NT2/D1 (cell line): ENCODE results near the gene CARD8.

Experiments
- DNase-seq: peaks from one replicate; pipeline ENCODE4 v3.0.0-alpha.2; 2011; ENCODE audit warnings: low read depth, low spot score
- H3K27me3 ChIP-seq: 2 replicates; pipeline ENCODE4 v1.6.0; 2011; ENCODE audit warnings: mild to moderate bottlenecking; ENCODE audit not compliant: insufficient read length, insufficient read depth
- H3K36me3 ChIP-seq: 2 replicates; pipeline ENCODE4 v1.6.1; 2011; ENCODE audit warnings: mild to moderate bottlenecking, low read length, mixed read lengths; ENCODE audit not compliant: insufficient read depth, insufficient read length
- H3K4me1 ChIP-seq: 2 replicates; pipeline ENCODE4 v1.5.1; 2011; ENCODE audit not compliant: insufficient read depth, insufficient read length
- H3K4me3 ChIP-seq: 2 replicates; pipeline ENCODE4 v1.5.1; 2011; ENCODE audit warnings: low read depth; ENCODE audit not compliant: insufficient read length
- H3K9ac ChIP-seq: 2 replicates; pipeline ENCODE4 v1.6.0; 2011; ENCODE audit warnings: low read depth; ENCODE audit not compliant: insufficient read length
- H3K9me3 ChIP-seq: 2 replicates; pipeline ENCODE4 v1.5.1; 2011; ENCODE audit warnings: mild to moderate bottlenecking, low read length; ENCODE audit not compliant: insufficient read depth
- SUZ12 ChIP-seq: IDR thresholded peaks from 2 replicates; pipeline ENCODE4 v1.6.1; 2011; ENCODE audit not compliant: insufficient read length, insufficient read depth; ENCODE audit errors: extremely low read depth
- YY1 ChIP-seq: IDR thresholded peaks from 2 replicates; pipeline ENCODE4 v1.6.1; 2011; ENCODE audit not compliant: insufficient read length, insufficient read depth
- ZNF274 ChIP-seq: IDR thresholded peaks from 2 replicates; pipeline ENCODE4 v1.6.1; 2011; ENCODE audit warnings: mild to moderate bottlenecking, low read depth, low read length

CARD8 gene

GRCh38 chr19:48192750-48193149 lies 63.0 kb downstream of the CARD8 start:
- Histone ChIP-seq H3K9ac (no peak overlapping the region), H3K27me3 (no peaks in the 10 kb centered on the region), H3K4me3 (no peak overlapping the region), H3K36me3 (peaks cover 42% of the 10 kb centered on the region), H3K4me1 (no peaks in the 10 kb centered on the region), H3K9me3 (peaks cover 12% of the 10 kb centered on the region; the same call in 1 of the 2 replicates)
- DNase-seq, result no peak
- TF ChIP-seq SUZ12 (no peak), YY1 (no peak), ZNF274 (no peak)

GRCh38 chr19:48190885-48191284 lies 64.8 kb downstream of the CARD8 start:
- Histone ChIP-seq H3K9ac (no peak overlapping the region), H3K4me1 (no peaks in the 10 kb centered on the region), H3K27me3 (no peaks in the 10 kb centered on the region), H3K4me3 (no peak overlapping the region), H3K9me3 (peaks cover 12% of the 10 kb centered on the region; the same call in 1 of the 2 replicates), H3K36me3 (peaks cover 38% of the 10 kb centered on the region)
- DNase-seq, result no peak
- TF ChIP-seq YY1 (no peak), SUZ12 (no peak), ZNF274 (no peak)

GRCh38 chr19:48190288-48190884 lies 65.3 kb downstream of the CARD8 start:
- no peak overlapping the region for H3K9ac ChIP-seq
- no peak for DNase-seq

GRCh38 chr19:48186541-48186991 lies 69.1 kb downstream of the CARD8 start:
- Histone ChIP-seq H3K27me3 (no peaks in the 10 kb centered on the region), H3K4me3 (no peak overlapping the region), H3K9ac (no peak overlapping the region), H3K4me1 (no peaks in the 10 kb centered on the region), H3K36me3 (peaks cover 24% of the 10 kb centered on the region), H3K9me3 (peaks cover 22% of the 10 kb centered on the region)
- TF ChIP-seq ZNF274 (no peak), SUZ12 (no peak), YY1 (no peak)
- no peak for DNase-seq

More at GRCh38 chr19:48190288-48190884, 65.3 kb downstream of the CARD8 start:
- Histone ChIP-seq H3K9me3 (peaks cover 12% of the 10 kb centered on the region; the same call in 1 of the 2 replicates), H3K4me1 (no peaks in the 10 kb centered on the region), H3K4me3 (no peak overlapping the region), H3K36me3 (peaks cover 38% of the 10 kb centered on the region), H3K27me3 (no peaks in the 10 kb centered on the region)
- TF ChIP-seq ZNF274, result no peak
- TF ChIP-seq YY1, result no peak

DNA sequence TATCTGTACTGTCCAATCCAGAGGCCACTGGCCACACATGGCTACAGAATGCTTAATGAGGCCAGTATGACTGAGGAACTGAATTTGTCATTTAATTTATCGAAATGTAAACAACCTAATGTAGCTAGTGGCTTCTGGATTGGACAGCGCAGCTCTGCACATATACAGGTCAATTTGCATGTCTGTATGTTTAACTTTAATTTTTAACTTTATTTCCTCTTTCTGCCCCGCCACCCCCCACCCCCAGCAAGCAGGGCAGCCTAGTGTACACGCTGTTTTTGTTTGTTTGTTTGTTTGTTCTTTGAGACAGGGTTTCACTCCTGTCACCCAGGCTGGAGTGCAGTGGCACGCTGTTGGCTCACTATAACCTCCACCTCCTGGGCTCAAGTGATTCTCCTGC lies 69.7 kb downstream of the CARD8 start:
- H3K9me3 ChIP-seq, result peaks cover 27% of the 10 kb centered on the region
- TF ChIP-seq ZNF274 (no peak), YY1 (no peak), SUZ12 (no peak)
- H3K36me3 ChIP-seq, result peaks cover 22% of the 10 kb centered on the region
- no peaks in the 10 kb centered on the region for H3K4me1 ChIP-seq
- H3K4me3 ChIP-seq, result no peak overlapping the region
- H3K27me3 ChIP-seq, result no peaks in the 10 kb centered on the region
- DNase-seq, result no peak
- no peak overlapping the region for H3K9ac ChIP-seq

- TF ChIP-seq SUZ12 (no peak), ZNF274 (no peak), YY1 (no peak)
- H3K36me3 ChIP-seq, result peaks cover 13% of the 10 kb centered on the region
- no peaks in the 10 kb centered on the region for H3K4me1 ChIP-seq
- no peaks in the 10 kb centered on the region for H3K27me3 ChIP-seq
- no peak overlapping the region for H3K4me3 ChIP-seq
- peaks cover 17% of the 10 kb centered on the region for H3K9me3 ChIP-seq
- no peak for DNase-seq
- H3K9ac ChIP-seq, result no peak overlapping the region
Observed at GRCh38 chr19:48183356-48183755, 72.4 kb downstream of the CARD8 start.

- no peak overlapping the region for H3K9ac ChIP-seq
- H3K4me3 ChIP-seq, result no peak overlapping the region
- H3K36me3 ChIP-seq, result peaks cover 8% of the 10 kb centered on the region
- no peaks in the 10 kb centered on the region for H3K4me1 ChIP-seq
- peaks cover 17% of the 10 kb centered on the region for H3K9me3 ChIP-seq
- DNase-seq, result no peak
- no peaks in the 10 kb centered on the region for H3K27me3 ChIP-seq
- TF ChIP-seq SUZ12 (no peak), YY1 (no peak), ZNF274 (no peak)
Observed at GRCh38 chr19:48182434-48182833, 73.3 kb downstream of the CARD8 start.
